Left lobe of liver (tissue), 2 donors: Measurements from ENCODE around the gene HSPB2. TPM values are rescaled to one million over a fixed set of nuclear protein-coding genes. Genes with fewer than 3 reads are reported as not detected.
"Not testable (repeated sequence)": the region's sequence is repeated elsewhere in the genome, so short reads cannot be mapped to it uniquely, and the experiment has no call there.

ENCODE experiments used
- ATAC-seq: fragments of 200-7000 bp; cut with Tn5 transposase; one replicate; pipeline ENCODE4 v1.9.1; 2020; ENCODE audit warnings: mild to moderate bottlenecking, moderate library complexity
- DNase-seq: peaks from one replicate; pipeline ENCODE4 v3.0.0-alpha.2; 2020; ENCODE audit warnings: low spot score
- total RNA-seq: library from RNA; stranded (reverse); gene quantifications from one replicate; pipeline ENCODE4 v1.2.1, GENCODE V29; 2021
- donor health status: DM: no; HTN: no; CAD: no; lungs with moderate emphysema.
- donor health status: DM: no; HTN: yes; CAD: no.

The HSPB2 gene
- total RNA-seq, 1 donor from 2014 or later, result 0.13 TPM

- ATAC-seq, result no peak
- DNase-seq, result no peak
These were observed 712 bp downstream of the HSPB2 start for GRCh38 chr11:111913031-111913861.

DNA sequence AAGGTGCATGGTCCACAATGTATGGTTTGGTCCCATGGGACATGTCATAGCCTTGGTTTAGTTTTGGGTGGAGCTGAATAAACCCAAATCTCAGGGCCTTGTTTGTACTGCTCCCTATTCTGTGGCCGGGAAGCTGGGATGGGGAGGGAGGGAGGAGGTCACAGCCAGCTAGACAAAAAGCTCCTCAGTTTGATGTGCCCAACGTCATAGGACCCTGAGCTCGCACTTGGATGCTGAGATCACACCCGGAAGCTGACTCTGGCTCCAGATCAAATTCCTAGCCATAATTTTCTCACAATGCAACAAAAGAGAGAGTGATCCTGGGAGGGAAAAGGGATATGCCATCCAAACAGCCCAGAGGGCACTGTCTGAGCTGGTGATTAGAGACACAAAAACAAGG is 1.5 kb downstream of the HSPB2 start:
- no peak for ATAC-seq

DNA sequence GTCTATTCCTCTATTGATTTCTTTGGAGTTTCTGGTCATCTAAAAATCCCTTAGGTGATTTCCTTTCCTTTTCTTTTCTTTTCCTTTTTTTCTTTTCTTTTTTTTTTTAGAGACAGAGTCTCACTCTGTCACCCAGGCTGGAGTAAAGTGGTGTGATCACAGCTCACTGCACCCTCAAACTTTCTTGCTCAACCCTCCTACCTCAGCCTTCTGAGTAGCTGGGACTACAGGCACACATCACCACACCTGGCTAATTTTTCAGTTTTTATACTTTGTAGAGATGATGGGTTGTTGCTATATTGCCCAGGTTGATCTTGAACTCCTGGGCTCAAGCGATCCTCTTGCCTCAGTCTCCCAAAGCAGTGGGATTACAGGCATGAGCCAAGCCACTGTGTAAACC is 4.2 kb downstream of the HSPB2 start:
- DNase-seq (no peak), ATAC-seq (no peak)

More for the DNA sequence above, 1.5 kb downstream of the HSPB2 start:
- no peak for DNase-seq

DNA sequence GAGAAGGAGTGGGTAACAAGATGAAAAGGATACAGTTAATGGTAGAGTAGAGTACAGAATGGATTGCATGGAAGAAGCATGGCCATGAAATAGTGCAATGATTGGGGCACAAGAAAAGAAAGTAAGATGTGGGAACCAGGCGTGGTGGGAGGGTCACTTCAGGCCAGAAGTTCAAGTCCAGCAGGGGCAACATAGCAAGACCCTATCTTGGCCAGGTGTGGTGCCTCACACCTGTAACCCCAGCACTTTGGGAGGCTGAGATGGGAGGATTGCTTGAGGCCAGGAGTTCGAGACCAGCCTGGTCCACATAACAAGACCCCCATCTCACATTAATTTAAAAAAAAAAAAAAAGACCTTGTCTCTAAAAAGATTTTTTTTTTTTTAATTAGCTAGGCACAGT is 4.8 kb downstream of the HSPB2 start:
- DNase-seq (no peak), ATAC-seq (no peak)

DNA sequence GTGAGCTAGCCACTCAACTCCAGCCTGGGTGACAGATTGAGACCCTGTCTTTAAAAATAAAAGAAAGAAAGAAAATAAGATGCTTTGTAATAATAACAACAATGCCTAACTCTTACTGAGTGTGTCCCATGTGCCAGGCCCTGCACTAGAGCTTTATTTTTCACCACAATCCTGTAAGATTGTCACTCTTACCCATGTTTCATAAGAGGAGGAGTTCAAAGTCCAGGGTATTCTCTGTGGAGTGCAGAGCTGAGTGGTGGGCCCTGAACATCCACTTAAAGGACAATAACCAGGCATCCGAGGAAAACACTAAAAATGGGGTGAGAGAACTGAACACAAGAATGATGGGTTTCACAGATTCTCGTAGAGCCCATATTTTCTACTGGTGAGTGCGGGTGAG is 5.3 kb downstream of the HSPB2 start:
- DNase-seq, result no peak

GRCh38 chr11:111918390-111919256 is 6.1 kb downstream of the HSPB2 start, which contains the start of gene C11orf52:
Gene C11orf52, plus strand, starts transcription at chr11:111918913. Its CDS starts 60 bp downstream, at chr11:111918973.
- ATAC-seq (peak; percentile 89), DNase-seq (peak; percentile 91)

More for the DNA sequence above, 5.3 kb downstream of the HSPB2 start:
- no peak for ATAC-seq

GRCh38 chr11:111920908-111921307 is 8.4 kb downstream of the HSPB2 start:
- no peak for DNase-seq
- no peak for ATAC-seq

- ATAC-seq, result no peak
These were observed 9.2 kb downstream of the HSPB2 start for GRCh38 chr11:111921541-111922230.

DNA sequence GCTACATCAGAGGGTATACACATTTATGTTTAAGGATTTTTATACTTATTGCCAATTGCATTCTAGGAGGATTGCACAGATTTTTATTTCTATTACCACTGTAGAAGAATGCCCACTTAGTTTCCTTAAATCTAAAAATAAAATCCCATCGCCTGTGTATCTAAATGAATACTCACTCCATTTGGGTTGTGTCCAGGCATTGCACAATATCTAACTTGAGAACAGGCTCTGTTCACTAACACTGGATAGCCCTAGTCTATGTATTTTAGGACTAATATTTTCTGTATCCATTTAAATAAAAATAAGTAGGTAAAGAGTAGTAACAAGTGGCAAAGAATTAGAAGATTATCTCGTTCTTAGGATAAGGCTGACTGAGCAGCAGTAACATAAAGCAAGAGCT is 10.3 kb downstream of the HSPB2 start:
- DNase-seq (no peak), ATAC-seq (no peak)

More at GRCh38 chr11:111921541-111922230, 9.2 kb downstream of the HSPB2 start:
- DNase-seq, result no peak

GRCh38 chr11:111923351-111923788 is 10.8 kb downstream of the HSPB2 start:
- DNase-seq (no peak), ATAC-seq (no peak)

- DNase-seq (no peak), ATAC-seq (no peak)
These were observed 11.4 kb downstream of the HSPB2 start for GRCh38 chr11:111923951-111924350.

DNA sequence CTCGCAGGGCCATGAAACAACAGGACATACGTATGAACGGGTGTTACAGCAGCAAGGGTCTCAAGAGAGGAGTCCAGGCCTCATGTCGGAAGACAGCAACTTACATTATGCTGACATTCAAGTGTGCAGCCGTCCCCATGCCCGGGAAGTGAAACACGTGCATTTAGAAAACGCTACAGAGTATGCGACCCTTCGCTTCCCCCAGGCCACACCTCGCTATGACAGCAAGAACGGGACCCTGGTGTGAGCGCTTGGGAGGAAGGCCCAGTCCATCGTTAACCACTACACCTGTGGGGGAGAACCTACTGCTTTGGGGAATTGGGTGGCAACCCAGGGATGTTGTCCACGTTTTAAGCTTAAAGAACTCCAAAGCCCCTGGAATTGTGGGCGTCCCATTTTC is 13.4 kb downstream of the HSPB2 start:
- no peak for DNase-seq

DNA sequence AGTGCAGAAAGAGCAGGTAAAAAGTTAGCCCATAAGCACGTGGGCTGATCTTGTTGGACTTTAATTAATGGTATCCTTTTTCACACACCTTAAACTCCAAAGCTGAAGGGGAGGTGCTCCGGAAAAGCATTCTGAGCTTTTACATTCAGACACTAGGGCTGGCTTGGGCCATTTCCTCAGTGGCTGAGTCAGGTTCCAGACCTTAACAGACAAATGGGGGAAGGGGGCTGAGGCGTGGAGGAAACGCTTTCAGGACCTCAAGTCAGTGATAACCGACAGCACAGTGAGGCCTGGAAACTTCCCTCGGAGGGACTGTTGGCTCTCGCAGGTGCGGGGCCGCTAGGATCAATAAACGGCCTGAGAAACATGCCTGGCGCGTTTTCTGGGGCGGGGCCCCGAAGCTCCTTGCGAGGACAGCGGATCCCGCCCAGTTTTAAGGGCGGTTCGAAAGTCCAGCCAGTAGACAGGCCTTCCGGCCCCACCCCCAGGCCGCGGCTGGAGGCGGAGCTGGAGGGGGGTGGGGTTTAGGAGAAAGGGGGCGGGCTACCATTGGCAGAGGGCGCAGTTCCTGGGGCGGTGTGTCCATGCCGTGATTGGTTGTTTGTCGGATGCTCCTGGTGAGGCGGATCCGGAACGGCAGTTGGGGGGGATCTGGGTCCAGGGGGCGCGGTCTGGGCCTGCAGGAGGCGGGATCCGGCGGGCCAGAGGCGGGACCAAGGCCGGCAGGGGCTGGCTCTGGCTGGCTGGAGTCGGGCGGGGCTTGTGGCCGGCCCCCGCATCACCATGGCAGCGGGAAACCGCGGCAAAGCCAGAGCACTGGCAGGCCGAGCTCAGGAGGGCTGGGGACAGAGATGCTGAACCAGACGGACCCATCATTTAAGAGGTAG is 14.2 kb downstream of the HSPB2 start:
- peak; percentile 88 for ATAC-seq

More for the DNA sequence above, 13.4 kb downstream of the HSPB2 start:
- no peak for ATAC-seq

GRCh38 chr11:111930472-111930871 is 17.9 kb downstream of the HSPB2 start:
- DNase-seq (no peak), ATAC-seq (no peak)

More for the DNA sequence above, 14.2 kb downstream of the HSPB2 start:
- peak; percentile 98 for DNase-seq

DNA sequence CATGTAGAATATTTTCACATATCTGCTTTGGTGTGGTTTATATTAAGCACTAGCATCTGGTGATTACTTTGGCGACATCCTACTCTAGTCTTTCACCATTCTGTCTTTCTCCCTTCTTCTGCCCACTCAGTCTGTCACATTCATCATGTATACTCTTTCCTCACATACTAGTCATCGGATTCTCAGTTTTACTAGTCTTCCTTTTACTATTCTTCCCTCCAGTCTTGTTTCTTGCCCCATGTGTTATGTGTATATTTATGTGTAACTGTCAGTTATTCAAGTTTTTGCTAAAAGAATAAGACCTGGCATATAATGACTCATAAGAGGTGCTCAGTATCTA is 20.0 kb downstream of the HSPB2 start:
- DNase-seq, result no peak
- ATAC-seq, result no peak

DNA sequence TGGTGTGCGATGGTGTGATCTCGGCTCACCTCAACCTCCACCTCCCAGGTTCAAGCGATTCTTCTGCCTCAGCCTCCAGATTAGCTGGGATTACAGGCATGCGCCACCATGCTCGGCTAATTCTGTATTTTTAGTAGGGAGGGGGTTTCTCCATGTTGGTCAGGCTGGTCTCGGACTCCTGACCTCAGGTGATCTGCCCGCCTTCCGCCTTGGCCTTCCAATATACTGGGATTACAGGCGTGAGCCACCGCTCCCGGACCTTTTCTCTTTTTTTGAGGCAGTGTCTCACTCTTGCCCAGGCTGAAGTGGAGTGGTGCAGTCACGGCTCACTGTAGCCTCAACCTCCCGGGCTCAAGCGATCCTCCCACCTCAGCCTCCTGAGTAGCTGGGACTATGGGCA is 20.6 kb downstream of the HSPB2 start:
- not testable (repeated sequence) for ATAC-seq, DNase-seq

- no peak for ATAC-seq
These were observed 21.3 kb downstream of the HSPB2 start for GRCh38 chr11:111933872-111934271.

DNA sequence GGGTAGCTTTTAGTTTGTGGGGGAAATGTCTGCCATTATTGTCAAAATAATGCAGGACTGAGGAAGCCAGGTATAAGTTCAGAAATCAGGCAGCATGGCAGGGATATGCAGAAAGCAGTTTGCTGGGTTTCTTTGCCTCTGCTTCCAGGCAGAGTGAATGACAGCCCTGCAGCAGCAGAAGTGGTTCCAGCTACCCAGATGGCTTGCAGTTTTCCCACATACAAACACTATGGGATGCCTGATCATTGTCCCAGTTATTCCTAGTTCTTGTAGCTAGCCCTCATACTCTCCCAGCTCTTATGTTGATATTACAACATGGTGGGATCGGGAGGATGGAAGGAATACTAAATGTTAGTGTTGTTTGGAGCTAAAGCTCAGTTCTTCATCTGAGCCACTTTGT is 21.8 kb downstream of the HSPB2 start:
- DNase-seq, result peak; percentile 42
- no peak for ATAC-seq

More at GRCh38 chr11:111933872-111934271, 21.3 kb downstream of the HSPB2 start:
- DNase-seq, result no peak

DNA sequence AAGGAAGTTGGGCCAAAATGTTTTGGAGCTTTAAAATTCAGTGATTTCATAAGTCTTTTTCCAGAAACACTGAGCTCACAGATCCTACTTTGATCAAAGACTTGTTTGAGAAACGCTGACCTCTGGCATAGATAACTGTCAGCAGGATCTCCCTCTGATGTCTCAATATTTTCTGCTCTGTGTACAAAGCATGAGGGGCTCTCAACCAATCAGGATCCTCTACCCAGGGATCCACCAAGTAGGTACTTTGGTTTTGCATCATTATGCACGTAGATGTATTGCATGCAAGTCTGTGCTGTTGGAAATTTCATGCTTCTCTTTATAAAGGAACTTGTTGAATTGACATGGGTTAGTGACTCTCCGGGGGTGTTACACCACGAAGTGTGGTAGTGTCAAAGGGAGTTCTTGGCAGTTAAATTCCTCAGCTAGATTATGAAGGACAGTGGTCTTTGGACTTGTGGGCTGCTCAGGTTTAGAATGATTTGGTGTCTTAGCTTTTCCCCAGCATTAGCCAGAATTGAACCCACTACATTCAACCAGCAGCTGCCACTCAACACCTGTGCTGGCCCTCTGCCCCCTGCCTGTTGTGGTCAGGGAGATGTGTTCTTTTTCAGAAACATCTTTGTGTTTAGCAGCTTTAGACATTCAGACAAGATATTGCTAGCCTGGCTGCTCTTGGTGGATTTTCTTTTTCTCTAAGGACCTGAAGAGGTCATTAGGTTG is 22.9 kb downstream of the HSPB2 start:
- ATAC-seq, result peak; percentile 53

More for the DNA sequence above, 22.9 kb downstream of the HSPB2 start:
- DNase-seq, result peak; percentile 65
